HG03097 (cell line): ENCODE results near the gene TMEM247.
"Not testable (repeated sequence)": the region's sequence is repeated elsewhere in the genome, so short reads cannot be mapped to it uniquely, and the experiment has no call there.

Experiments
- ATAC-seq: cut with Tn5 transposase; IDR thresholded peaks from one replicate; pipeline ENCODE4 v1.9.1; 2021; ENCODE audit not compliant: unreplicated experiment, low FRiP score

Gene TMEM247

GRCh38 chr2:46508312-46508711 is 28.9 kb downstream of the TMEM247 start:
- no peak for ATAC-seq

- ATAC-seq, result no peak
Observed at GRCh38 chr2:46508759-46509158, 29.4 kb downstream of the TMEM247 start.

GRCh38 chr2:46509804-46510203 is 30.4 kb downstream of the TMEM247 start:
- ATAC-seq, result no peak

GRCh38 chr2:46510598-46511177 is 31.3 kb downstream of the TMEM247 start:
- ATAC-seq, result no peak

- ATAC-seq, result no peak
Observed at GRCh38 chr2:46512185-46512584, 32.8 kb downstream of the TMEM247 start.

GRCh38 chr2:46514738-46515137 is 35.4 kb downstream of the TMEM247 start:
- no peak for ATAC-seq

- no peak for ATAC-seq
Observed at GRCh38 chr2:46517485-46517884, 38.1 kb downstream of the TMEM247 start.

GRCh38 chr2:46518861-46519260 is 39.5 kb downstream of the TMEM247 start:
- no peak for ATAC-seq

- ATAC-seq, result no peak
Observed at GRCh38 chr2:46519265-46519664, 39.9 kb downstream of the TMEM247 start.

- no peak for ATAC-seq
Observed at GRCh38 chr2:46520130-46520711, 40.9 kb downstream of the TMEM247 start.

- ATAC-seq, result no peak
Observed at GRCh38 chr2:46521215-46521683, 41.9 kb downstream of the TMEM247 start.

GRCh38 chr2:46522385-46522784 is 43.0 kb downstream of the TMEM247 start:
- not testable (repeated sequence) for ATAC-seq

- no peak for ATAC-seq
Observed at GRCh38 chr2:46525522-46526155, 46.3 kb downstream of the TMEM247 start.

GRCh38 chr2:46528880-46529279 is 49.5 kb downstream of the TMEM247 start:
- no peak for ATAC-seq

GRCh38 chr2:46530639-46531038 is 51.3 kb downstream of the TMEM247 start:
- no peak for ATAC-seq

GRCh38 chr2:46531863-46532262 is 52.5 kb downstream of the TMEM247 start:
- ATAC-seq, result no peak
